NCI-H748 (cell line): Measurements from ENCODE around the gene TAGLN2.
"Not testable (repeated sequence)": the region's sequence is repeated elsewhere in the genome, so short reads cannot be mapped to it uniquely, and the experiment has no call there.

Experiments
- DNase-seq: peaks from one replicate; lab custom pipeline; 2025; ENCODE audit not compliant: unreplicated experiment; lab: John Stamatoyannopoulos, UW

TAGLN2 gene

DNA sequence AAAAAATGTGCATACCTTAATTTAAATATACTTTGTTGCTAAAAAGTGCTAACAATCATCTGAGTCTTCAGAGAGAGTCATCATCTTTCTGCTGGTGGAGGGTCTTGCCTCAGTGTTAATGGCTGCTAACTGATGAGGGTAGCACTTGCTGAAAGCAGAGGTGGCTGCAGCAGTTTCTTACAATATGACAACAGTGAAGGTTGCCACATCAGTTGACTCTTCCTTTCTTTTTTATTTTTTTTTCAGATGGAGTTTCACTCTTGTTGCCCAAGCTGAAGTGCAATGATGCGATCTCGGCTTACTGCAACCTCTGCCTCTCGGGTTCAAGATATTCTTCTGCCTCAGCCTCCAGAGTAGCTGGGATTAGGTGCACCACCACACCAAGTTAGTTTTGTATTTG, 22.8 kb downstream of the TAGLN2 start:
- no peak for DNase-seq

DNA sequence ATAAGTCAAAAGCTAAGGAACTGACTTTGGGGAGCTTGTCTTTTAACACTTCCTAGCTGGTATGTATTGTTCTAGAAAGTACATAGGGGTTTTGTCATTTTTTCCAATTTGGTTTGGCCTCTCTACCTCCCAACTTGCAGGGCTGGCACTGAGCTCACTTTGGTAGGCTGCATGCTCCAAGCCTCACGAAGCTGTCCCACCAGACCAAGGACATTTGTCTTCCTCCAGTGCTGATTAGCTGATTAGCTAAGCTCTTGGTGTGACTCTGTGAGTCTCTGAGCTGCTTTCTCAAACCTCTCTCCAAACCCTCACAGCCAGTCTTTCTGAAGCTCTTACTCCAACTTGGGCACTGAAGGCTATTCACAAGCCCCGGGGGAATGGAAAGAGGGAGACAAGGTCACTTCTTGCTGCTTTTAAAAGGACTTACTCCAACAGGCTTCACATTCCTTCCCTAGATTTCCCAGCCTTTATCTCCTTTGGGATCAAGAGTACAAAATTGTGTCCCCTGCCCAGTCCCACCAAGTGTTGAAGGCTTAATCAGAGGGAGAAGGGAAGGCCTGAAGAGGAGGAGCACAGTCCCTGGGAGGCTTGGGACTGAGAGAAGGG, 24.4 kb downstream of the TAGLN2 start:
- DNase-seq = no peak

DNA sequence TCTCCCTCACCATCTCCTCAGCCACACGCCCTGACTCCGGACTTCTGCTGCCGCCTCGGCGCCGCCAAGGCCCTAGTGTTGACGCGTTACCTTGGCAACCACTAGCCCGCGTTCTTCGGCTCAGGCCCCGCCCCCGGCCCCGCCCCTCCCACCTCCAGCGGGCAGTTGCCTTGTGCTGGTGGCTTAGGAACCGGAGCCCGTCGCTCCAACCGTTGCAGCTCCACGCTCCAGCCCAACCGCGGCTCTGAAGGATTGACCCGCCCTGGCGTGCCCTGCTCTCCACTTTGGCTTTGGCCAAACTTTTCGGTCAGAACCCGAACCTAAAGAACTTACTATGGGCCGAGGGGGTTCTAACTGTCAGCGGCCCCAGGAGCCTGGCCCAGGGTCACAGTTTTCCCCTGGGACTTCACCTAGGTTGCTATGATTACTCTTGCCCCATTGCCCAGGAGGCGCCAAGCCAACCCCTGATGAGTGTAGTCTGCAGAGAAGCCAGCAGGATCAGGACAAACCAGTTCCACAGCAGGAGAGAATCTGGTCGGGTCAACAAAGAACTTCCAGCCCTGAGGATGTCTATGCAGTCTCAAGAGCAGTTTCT, 25.1 kb downstream of the TAGLN2 start, which contains the start of gene CFAP45:
Gene CFAP45, minus strand, starts transcription at position 80 of the 595 bp plus-strand sequence. Its CDS starts 67 bp downstream, at position 13.
- DNase-seq = peak; percentile 90

DNA sequence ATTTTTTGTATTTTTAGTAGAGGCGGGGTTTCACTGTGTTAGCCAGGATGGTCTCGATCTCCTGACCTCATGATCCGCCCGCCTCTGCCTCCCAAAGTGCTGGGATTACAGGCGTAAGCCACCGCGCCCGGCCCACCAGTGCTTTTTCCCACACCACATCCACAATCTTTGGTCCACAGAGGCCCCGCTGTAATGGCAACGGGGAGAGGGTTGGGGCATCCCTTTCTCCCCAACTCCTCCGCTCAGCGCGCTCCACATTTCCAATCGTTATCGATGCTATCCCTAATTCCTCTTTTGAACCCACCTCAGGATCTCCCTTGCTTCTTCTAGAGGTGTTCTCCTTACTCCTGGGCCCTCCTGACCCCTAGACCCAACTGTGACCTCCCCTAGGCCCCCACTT, 25.7 kb downstream of the TAGLN2 start:
- not testable (repeated sequence) for DNase-seq

DNA sequence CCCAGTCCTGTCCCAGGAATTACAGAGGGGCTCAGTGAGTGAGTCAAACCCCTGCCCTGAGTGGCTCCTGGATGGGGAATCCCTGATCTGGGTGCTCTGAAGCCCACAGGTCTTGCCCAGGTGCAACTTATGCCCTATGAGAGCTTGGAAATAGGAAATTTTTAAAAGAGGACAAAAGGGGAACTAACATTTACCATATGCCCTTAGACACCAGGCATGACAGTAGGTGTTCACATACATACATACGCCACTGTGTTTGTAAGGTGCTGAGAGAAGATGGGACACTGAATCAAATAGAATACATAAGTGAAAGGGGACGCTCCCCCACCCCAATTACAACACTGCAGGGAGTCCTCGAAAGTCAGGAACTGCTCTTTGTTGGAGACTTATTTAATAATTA, 26.8 kb downstream of the TAGLN2 start:
- no peak for DNase-seq

DNA sequence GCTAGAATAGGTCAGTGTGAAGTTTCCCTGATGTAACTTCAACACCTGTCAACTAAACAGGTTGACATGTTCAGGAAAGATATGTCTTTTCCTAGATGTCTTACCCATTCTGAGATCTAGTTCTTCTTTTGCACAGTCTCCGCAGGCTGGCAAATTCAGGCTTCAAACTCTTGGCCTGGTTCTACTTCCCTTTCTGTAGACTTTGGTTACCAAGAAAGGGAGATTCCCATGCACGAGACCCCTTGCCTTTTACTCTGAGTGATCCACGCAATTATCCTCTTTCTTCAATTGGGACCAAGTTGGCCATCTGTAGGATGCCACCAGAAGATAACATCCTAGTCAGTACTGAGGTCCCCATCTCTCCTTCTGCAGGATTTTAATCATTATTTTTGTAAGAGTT, 27.3 kb downstream of the TAGLN2 start:
- DNase-seq = no peak

DNA sequence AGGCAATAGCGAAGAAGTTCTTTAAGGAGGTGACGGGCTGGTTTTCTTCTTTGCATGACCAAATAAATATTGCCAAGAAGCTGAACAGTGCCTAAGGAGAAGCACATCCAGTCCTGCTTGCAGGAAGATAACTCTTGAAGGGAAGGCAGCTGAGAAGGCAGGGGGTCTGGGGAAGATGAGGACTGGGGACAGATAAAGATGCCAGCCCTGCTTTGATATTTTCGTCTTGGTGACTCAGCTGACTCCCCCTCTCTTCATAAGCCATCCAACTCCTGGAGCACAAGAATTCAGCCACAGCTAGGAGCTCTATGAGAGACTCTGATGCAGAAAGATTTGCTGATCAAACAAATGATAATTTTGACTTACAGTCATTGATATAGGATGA, 28.8 kb downstream of the TAGLN2 start:
- no peak for DNase-seq

DNA sequence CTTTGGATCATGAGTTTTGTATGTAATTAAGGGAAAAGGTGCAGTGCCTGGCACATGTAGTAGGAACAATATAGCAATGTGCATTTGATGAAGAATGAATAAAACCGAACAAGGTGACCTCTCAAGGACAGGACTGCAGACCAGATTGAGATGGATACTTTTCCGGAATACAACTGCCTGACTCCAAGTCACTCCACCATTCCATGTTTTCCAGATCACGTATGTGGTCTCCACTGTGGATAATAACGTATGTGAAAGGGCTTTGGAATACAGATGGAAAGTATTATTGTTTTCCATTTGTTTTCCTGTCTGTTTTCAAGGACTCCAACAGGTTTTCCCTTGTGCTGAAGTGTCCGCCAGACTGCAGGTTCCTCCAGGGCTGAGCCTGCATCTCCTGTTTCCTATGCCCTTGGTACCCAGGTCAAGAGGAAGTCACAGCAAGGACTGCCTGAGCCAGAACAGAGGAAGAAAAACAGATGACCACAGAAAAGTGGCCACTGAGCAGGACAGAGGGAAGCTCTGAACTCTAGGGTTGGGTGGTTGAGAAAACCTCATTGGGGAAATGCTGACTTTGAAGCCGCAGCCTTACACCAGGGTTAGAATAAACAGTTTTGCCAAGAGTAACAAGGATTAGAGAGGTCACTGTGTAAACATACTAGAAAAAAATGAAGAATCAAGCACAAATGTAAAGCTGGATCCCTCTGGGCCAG, 29.3 kb downstream of the TAGLN2 start:
- no peak for DNase-seq

DNA sequence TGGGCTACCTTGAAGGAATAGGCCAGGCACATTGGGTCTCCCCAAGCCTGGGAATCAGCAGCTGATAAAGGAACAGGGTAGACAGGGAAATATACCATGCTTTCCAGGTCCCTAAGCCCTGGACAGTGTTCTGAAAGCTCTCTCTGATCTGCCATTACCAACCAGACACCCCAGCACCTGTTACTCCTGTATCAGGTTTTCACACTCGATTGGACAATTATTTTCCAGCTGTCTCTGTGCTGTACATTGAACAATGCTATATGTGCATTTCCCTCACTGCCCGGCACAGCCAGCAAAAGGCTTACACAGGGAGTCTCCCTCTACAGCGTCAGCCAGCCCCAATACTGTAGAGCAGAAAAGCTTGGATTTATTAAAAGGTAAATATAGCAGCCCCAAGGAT, 30.0 kb downstream of the TAGLN2 start:
- DNase-seq = peak; percentile 5

DNA sequence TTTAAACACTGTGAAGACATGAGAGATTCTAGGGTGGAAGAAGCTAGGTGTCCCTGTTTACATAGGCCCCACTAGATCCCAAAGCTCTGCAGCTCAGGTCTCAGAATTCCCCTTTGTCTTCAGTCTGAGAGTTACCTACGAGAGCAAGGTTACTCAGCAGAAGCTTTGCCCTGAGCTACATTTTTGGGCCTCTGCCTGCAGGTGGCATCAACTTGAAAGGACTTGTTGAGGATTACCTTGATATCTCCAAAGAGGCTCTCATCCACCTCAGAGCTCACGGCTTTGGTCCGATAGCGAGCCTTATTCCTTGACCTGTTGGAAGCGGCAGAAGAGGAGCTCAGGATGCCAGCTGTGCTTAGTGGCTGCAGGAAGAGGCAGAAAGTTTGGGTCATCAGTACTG, 32.4 kb downstream of the TAGLN2 start:
- peak; percentile 48 for DNase-seq

DNA sequence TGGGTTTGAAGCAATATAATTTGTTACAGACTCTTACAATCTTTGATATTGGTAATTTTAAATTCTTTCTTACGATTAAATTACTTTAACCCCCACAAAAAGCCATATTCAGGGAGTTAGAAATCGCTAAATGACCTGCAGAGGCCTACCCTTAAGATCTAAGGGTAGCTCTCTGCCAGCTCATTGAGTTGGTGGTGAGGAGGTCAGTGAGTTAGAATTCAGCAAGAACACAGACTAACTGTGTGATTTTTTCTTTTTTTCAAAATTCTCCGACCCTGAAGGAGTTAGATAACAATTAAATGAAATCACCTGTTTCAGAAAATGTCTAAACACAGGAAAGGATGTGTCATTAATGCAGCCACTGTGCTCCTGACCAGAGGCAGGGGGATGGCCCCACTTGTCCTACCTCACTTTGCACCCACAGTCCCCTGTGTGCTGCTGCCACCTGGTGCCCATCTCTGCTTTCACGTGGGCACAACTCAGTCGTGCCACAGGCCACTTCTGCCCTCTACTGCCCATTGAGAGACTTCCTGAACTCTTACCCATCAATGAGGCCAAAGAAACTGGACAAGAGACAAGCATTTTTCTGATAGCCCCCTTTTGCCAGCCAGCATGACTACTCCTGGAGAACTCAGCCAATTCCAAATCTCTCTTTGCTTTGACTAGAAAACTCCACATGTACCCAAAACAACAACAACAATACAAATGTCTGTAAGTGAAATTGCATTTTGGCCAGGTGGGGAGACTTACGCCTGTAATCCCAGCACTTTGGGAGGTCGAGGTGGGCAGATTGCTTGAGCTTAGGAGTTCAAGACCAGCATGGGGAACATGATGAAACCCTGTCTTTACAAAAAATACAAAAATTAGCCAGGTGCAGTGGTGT, 33.8 kb downstream of the TAGLN2 start:
- peak; percentile 86 for DNase-seq

DNA sequence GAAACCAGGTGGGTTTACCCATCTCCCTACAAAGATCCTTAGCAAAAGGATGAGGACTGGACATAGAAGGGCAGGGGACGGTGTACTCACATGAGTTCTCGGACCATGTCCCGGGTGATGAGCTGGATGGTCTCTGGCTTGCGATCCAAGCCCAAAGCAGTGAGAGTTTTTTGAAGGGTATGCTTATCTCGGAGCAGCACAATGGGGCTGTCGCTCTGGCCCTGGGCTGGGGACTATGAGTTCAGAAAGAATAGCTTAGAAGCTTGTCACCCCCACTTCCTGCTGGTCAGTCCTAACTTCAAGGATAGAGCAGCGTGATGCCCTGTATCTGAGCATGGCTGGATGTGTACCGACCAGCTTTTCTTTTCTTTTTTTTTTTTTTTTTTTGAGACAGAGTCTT, 34.9 kb downstream of the TAGLN2 start:
- DNase-seq = no peak

DNA sequence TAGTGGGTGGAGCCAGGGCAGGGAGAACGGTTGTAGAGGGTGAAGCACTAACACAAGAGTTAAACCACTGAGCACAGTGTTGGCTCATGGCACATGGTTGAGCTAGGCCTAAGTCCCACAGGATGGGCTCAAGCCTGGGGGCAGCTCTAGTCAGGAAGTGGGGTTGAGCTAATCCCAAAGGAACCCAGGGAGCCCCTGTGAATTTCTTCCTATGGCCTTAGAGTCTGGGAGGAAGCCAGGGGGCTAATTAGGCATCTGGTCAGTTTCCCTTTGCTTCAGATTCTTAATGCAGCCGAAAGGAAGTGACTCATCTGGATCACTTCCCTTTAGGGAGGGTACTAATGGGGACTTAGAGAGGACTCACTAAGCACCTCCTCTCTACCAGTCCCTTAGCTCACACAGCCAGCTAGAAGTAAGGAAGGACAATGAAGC, 35.5 kb downstream of the TAGLN2 start:
- no peak for DNase-seq

DNA sequence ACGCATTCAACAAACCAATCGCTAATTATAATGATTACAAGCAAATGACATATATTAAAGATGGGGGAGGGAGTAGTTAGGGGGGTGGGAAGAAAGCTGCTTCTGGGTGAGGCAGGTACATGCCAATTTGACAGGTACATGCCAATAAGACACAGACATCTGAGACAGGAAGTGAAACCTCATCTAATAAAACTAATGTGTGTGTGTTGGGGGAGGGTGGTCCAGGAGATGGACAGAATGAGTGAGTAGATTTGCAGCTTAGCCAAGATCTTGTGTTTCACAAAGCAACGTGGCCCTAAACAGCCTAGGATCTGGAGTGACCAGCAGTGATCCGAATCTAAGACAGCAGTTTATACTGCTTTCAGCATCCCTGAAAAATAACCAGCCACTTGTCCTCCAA, 36.1 kb downstream of the TAGLN2 start:
- peak; percentile 40 for DNase-seq

DNA sequence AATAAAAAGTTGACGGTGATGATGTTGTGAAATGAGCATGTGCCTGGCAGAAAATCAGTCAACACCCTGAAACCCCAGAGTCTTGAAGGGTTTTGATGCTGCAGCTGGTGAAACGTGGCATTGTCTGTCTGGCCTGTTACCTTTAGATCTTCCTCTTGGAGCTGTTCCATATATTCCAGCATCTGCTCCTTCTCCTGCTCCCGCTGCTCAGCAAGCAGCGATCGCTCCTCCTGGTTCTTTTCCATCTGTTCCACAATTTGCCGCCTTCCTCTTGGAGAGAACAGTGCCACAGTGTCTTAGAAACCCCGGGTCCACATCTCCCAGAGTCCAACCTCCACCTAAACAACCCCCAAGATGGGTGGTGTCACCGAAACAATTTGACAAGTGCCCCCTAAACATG, 41.0 kb downstream of the TAGLN2 start:
- no peak for DNase-seq

DNA sequence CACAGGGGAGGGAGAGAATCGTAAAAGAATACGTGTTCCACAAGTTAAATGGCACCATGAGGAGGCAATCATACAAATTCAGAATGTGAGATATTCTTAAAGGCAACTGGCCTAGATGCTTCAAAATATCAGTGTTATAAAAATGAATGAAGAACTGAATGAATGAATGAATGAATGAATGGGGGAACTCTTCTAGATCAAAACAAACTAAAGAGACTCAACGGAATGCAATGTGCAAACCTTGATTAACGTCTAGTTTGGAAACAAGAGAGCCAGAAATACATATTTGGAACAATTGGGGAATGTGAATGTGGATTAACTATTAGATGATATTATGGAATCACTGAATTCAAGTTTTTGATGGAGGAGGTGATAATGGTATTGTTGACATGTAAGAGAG, 42.2 kb downstream of the TAGLN2 start:
- DNase-seq = no peak

DNA sequence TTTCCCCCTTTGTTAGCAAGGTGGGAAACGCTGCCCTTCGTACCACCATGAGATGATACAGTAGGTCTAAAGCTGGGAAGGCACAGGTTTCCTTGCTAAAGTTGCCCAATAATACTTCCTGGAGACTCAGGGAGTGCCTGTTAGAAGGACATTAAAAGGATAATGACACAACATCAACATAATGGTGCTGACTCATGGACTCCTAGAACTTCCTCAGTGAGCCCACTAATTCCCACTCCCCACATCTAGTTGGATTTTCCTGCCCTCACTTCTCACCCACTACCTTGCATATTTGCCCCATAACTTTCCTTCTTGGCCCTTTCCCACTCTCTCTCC, 42.8 kb downstream of the TAGLN2 start:
- DNase-seq = no peak

DNA sequence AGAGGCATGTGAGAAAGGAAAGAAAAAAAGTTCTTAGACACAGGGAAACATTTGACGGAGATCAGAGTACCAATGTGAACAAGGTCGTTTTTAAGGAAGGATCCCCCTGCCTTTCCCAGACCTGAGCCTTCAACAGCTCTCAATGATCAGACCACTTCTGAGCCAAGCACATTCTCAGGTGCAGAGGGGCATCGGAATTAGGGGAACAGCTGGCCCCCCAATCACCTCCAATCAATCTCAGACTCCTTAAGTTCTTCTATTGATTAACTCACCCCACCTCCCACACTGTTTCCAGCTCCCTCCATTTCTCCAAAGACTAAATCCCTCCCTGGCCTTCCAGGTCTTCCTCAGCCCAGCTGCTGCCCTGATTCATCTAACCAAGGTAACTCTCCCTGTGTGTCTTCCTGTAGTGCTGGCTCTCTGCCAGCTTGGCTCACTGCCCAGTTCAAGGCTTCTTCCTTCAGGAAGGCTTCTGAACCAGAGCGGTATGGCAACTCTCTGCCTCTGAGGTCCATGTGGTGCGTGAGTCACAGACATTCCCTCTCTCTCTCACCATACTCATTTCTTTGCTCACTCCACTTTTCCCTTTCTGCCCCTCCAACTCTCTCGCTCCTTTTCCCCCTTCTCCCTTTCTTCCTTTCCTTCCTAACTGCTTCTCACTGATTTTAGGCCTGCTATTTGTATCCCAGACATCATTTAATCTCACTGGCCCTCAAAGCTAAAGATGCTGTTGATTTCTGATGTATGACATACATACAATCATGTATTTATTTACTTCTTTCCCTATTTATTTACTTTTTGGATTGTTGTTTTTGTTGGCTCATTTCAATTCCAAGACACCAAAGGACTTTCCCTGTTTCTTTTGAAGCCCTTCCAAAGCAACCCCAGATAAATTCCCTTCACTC, 43.4 kb downstream of the TAGLN2 start:
- peak; percentile 97 for DNase-seq

DNA sequence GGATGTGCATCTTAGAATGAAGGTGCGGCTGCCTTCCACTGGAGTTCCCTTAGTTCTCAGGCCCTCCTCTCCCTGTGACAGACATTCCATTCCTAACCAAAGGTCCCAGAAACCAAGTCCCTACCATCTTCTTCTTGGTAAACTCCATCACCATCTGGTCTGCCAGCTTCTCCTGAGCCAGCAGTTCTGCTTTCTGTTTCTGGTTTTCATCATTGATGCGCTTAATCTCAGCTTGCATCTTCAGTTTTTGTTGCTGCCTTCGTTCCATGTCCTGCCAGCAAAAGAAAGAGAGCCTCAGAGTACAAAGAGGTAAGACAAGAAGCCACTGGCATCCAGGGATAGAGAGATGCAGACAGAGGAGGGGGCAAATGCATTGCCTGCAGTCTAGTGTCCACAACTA, 44.9 kb downstream of the TAGLN2 start:
- DNase-seq = no peak

DNA sequence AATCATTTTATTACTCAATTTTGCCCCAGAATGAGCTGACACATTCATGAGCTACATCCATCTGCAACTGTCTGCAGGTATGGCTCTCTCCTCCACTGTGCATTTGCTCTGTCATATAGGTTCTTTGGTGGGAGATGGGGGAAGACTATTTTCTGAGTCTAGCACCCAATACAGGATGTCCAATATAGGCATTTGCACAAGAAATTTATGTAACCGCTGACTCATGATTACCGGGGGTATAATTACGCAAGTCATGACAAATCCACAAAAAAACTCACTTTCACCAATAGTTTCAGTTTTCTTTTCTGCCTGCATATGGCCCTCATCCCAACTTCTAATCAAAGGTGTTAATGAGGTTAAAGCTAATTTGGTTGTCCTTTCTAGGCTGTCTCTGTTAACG, 45.3 kb downstream of the TAGLN2 start:
- DNase-seq = no peak

DNA sequence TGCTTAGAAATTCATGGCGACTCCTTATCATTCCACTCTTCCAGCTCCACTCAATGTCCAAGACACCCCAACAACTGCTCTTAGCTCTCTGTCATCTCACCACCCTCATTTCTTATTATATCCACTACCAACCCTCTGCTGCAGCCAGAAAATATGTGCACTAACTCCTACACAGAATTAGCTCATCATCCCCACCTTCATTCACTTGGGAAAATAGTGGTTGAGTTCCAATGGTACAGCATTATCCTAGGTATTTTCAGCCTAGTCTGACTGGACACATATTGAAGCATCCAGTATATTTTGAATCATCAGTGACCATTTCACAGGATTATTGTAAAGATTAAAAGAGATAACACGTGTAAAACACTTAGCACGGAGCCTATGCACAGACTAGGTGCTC, 46.2 kb downstream of the TAGLN2 start:
- DNase-seq = no peak
